IMR-90 (cell line): ENCODE measurements around the gene KMT2E. TPM values are rescaled to one million over a fixed set of nuclear protein-coding genes. Genes with fewer than 3 reads are reported as not detected.

Experiments used
- ATAC-seq: fragments of 200-7000 bp; cut with Tn5 transposase; 2 replicates; pipeline ENCODE4 v1.9.1; 2020; ENCODE audit warnings: low read depth, mild to moderate bottlenecking, moderate library complexity
- BruUV-seq: library from RNA; stranded (reverse); fragments of 400-500 nt; replicated peaks from 2 replicates; lab custom pipeline; 2021; lab: Mats Ljungman, UMichigan
- CTCF ChIA-PET: fragments of 300-600 bp; formaldehyde crosslinking; extraction: SDS; loops from one replicate; lab custom pipeline; 2021; ENCODE audit warnings: antibody characterized with exemption; lab: Yijun Ruan, JAX
- POLR2A ChIA-PET: fragments of 300-600 bp; sonication (Branson Sonifier 250); formaldehyde crosslinking; loops from one replicate; lab custom pipeline; 2022; ENCODE audit warnings: antibody characterized with exemption; ENCODE audit not compliant: unreplicated experiment; lab: Charles Lee
- DNase-seq: peaks from one replicate; pipeline ENCODE4 v3.0.0; 2013
- H2AFZ ChIP-seq: replicated peaks from 2 replicates; pipeline ENCODE3; 2013; ENCODE audit warnings: low read length, mild to moderate bottlenecking; ENCODE audit not compliant: poor library complexity
- H2AK5ac ChIP-seq: 2 replicates; pipeline ENCODE4 v1.6.1; 2013; ENCODE audit warnings: low read depth, low read length, inconsistent platforms
- H2AK9ac ChIP-seq: replicated peaks from 2 replicates; pipeline ENCODE3; 2013; ENCODE audit warnings: mild to moderate bottlenecking, low read depth, low read length, moderate library complexity; ENCODE audit not compliant: poor library complexity
- H2BK120ac ChIP-seq: 2 replicates; pipeline ENCODE4 v1.6.1; 2013; ENCODE audit warnings: low read depth, low read length, inconsistent platforms
- H2BK15ac ChIP-seq: 3 replicates; pipeline ENCODE4 v1.6.1; 2013; ENCODE audit warnings: low read depth, low read length, inconsistent platforms
- H2BK20ac ChIP-seq: 2 replicates; pipeline ENCODE4 v1.6.1; 2013; ENCODE audit warnings: low read depth, mild to moderate bottlenecking, inconsistent platforms, low read length, moderate library complexity
- H2BK5ac ChIP-seq: 2 replicates; pipeline ENCODE4 v1.6.1; 2013; ENCODE audit warnings: mild to moderate bottlenecking, low read depth, low read length, inconsistent platforms; ENCODE audit not compliant: poor library complexity, severe bottlenecking
- H3K14ac ChIP-seq: replicated peaks from 2 replicates; pipeline ENCODE4 v1.6.1; 2013; ENCODE audit warnings: low read depth, low read length, inconsistent platforms
- H3K18ac ChIP-seq: 2 replicates; pipeline ENCODE4 v1.6.1; 2013; ENCODE audit warnings: low read depth, low read length, control low read depth
- H3K23ac ChIP-seq: 2 replicates; pipeline ENCODE4 v1.6.1; 2013; ENCODE audit warnings: low read depth, low read length, inconsistent platforms
- H3K27ac ChIP-seq: 2 replicates; pipeline ENCODE4 v1.5.1; 2013; ENCODE audit warnings: mild to moderate bottlenecking, control low read depth, low read length; ENCODE audit not compliant: insufficient read depth
- H3K27me3 ChIP-seq: 2 replicates; pipeline ENCODE4 v1.6.1; 2013; ENCODE audit warnings: low read length; ENCODE audit not compliant: control insufficient read depth, insufficient read depth
- H3K36me3 ChIP-seq: 2 replicates; pipeline ENCODE4 v1.6.1; 2013; ENCODE audit warnings: low read length, mixed read lengths; ENCODE audit not compliant: control insufficient read depth, insufficient read depth
- H3K4ac ChIP-seq: 2 replicates; pipeline ENCODE4 v1.6.1; 2013; ENCODE audit warnings: low read depth, low read length, inconsistent platforms
- H3K4me1 ChIP-seq: 2 replicates; pipeline ENCODE4 v1.6.1; 2013; ENCODE audit warnings: low read length, mixed read lengths; ENCODE audit not compliant: control insufficient read depth, insufficient read depth
- H3K4me2 ChIP-seq: 2 replicates; pipeline ENCODE4 v1.6.1; 2013; ENCODE audit warnings: low read depth, mild to moderate bottlenecking, control low read depth, low read length, moderate library complexity
- H3K4me3 ChIP-seq: 2 replicates; pipeline ENCODE4 v1.5.1; 2013; ENCODE audit warnings: low read depth, mild to moderate bottlenecking, control low read depth, low read length, moderate library complexity; ENCODE audit not compliant: insufficient read depth
- H3K56ac ChIP-seq: 2 replicates; pipeline ENCODE4 v1.6.1; 2013; ENCODE audit warnings: low read length, inconsistent platforms; ENCODE audit not compliant: insufficient read depth; ENCODE audit errors: extremely low read depth
- H3K79me1 ChIP-seq, 2 experiments: 2 replicates each; pipeline ENCODE4 v1.6.1; 2013; ENCODE audit warnings: low read length in 2 of 2, inconsistent platforms in 1 of 2, low read depth in 1 of 2
- H3K9ac ChIP-seq: 2 replicates; pipeline ENCODE4 v1.6.1; 2013; ENCODE audit warnings: low read depth, low read length, control low read depth
- H3K9me1 ChIP-seq: 2 replicates; pipeline ENCODE4 v1.6.1; 2013; ENCODE audit warnings: low read length, inconsistent platforms; ENCODE audit not compliant: insufficient read depth
- H3K9me3 ChIP-seq: 2 replicates; pipeline ENCODE4 v1.6.1; 2013; ENCODE audit warnings: low read length; ENCODE audit not compliant: control insufficient read depth, insufficient read depth
- H4K20me1 ChIP-seq: 2 replicates; pipeline ENCODE4 v1.6.1; 2013; ENCODE audit warnings: low read length, inconsistent platforms; ENCODE audit not compliant: insufficient read depth
- H4K5ac ChIP-seq: 2 replicates; pipeline ENCODE4 v1.6.1; 2013; ENCODE audit warnings: mild to moderate bottlenecking, low read depth, low read length, control low read depth
- H4K8ac ChIP-seq, 2 experiments: 2 replicates each; pipeline ENCODE4 v1.6.1; 2013; ENCODE audit warnings: low read depth in 2 of 2, low read length in 2 of 2, control low read depth in 1 of 2, inconsistent platforms in 1 of 2
- H4K91ac ChIP-seq: 2 replicates; pipeline ENCODE4 v1.6.1; 2013; ENCODE audit warnings: low read depth, low read length, inconsistent platforms; ENCODE audit not compliant: insufficient read depth
- BHLHE40 ChIP-seq: fragments of 150-350 bp; IDR thresholded peaks from 2 replicates; pipeline ENCODE4 v1.6.1; 2016; ENCODE audit warnings: mild to moderate bottlenecking, low read depth, low read length
- CHD1 ChIP-seq: IDR thresholded peaks from 2 replicates; pipeline ENCODE4 v1.6.1; 2012; ENCODE audit warnings: low read depth, low read length, improper control_type of control experiment
- ELK1 ChIP-seq: fragments of 150-350 bp; IDR thresholded peaks from 2 replicates; pipeline ENCODE4 v1.6.1; 2016; ENCODE audit warnings: low read depth, mild to moderate bottlenecking, low read length, moderate library complexity, borderline replicate concordance
- FOS ChIP-seq: fragments of 150-350 bp; IDR thresholded peaks from 2 replicates; pipeline ENCODE4 v1.6.1; 2016; ENCODE audit warnings: low read depth, low read length
- MAFK ChIP-seq: IDR thresholded peaks from 2 replicates; pipeline ENCODE4 v1.6.1; 2012; ENCODE audit warnings: low read depth, low read length, improper control_type of control experiment
- MAZ ChIP-seq: IDR thresholded peaks from 2 replicates; pipeline ENCODE4 v1.6.1; 2012; ENCODE audit warnings: low read depth, mild to moderate bottlenecking, low read length, improper control_type of control experiment, moderate library complexity, borderline replicate concordance
- RAD21 ChIP-seq: IDR thresholded peaks from 2 replicates; pipeline ENCODE4 v1.6.1; 2012; ENCODE audit warnings: low read length, improper control_type of control experiment
- RCOR1 ChIP-seq: IDR thresholded peaks from 2 replicates; pipeline ENCODE4 v1.6.1; 2012; ENCODE audit warnings: mild to moderate bottlenecking, low read length, improper control_type of control experiment; ENCODE audit not compliant: insufficient replicate concordance
- RFX5 ChIP-seq: IDR thresholded peaks from 2 replicates; pipeline ENCODE4 v1.8.0; 2012; ENCODE audit warnings: low read depth, mild to moderate bottlenecking, low read length, moderate library complexity
- WGBS, 2 experiments: methylation state at CpG; one replicate each; pipeline versions ENCODE4 v1.1.5 to v1.1.7; 2013; ENCODE audit warnings: missing lambda C conversion rate in 2 of 2; ENCODE audit not compliant: insufficient read length in 1 of 2; ENCODE audit errors: extremely low coverage in 2 of 2; 5-methylcytosine and 5-hydroxymethylcytosine counted together
- dilution Hi-C: fragments of 300-500 bp; cut with HindIII; formaldehyde crosslinking; loops from one replicate; pipeline ENCODE4 v1.14.3; 2018; ENCODE audit warnings: low sequenced_read_pairs; ENCODE audit not compliant: unreplicated experiment
- in situ Hi-C: fragments of 300-500 bp; cut with MboI; formaldehyde crosslinking; loops from 3 replicates; pipeline ENCODE4 v1.14.3; 2019; ENCODE audit warnings: low sequenced_read_pairs, inconsistent platforms, mixed read lengths
- intact Hi-C: fragments of 100-400 bp; cut with micrococcal nuclease; formaldehyde crosslinking; loops from 2 replicates; pipeline ENCODE4 v1.10.0; 2022
- polyA plus RNA-seq, 3 experiments: library from polyadenylated mRNA; depleted of rRNA; stranded (reverse); fragments of >200 nt; gene quantifications; 2 replicates each; pipeline ENCODE4 v1.2.3, GENCODE V29; 2012; ENCODE audit warnings: low replicate concordance in 1 of 3
- total RNA-seq: library from RNA; depleted of rRNA; stranded (reverse); fragments of >200 nt; gene quantifications from 2 replicates; pipeline ENCODE4 v1.2.3, GENCODE V29; 2012

The KMT2E gene
- total and polyA plus RNA-seq, 2 of the 4 experiments (the other 2 are of a cell fraction): 16.8 to 79.2 TPM

GRCh38 chr7:105067691-105068090 lies 53.7 kb downstream of the KMT2E start:
- H3K36me3 ChIP-seq: peaks cover 36% of the 10 kb centered on the region
- no peak overlapping the region for H2BK5ac ChIP-seq
- no peak overlapping the region for H3K23ac ChIP-seq
- no peak overlapping the region for H3K14ac ChIP-seq
- no peak overlapping the region for H2BK15ac ChIP-seq
- H3K4me3 ChIP-seq: no peak overlapping the region
- no peak overlapping the region for H2BK20ac ChIP-seq
- no peaks in the 10 kb centered on the region for H3K4me1 ChIP-seq
- ChIA-PET CTCF (no interaction called here), POLR2A (interaction anchor here (0.6 kb wide), 1 partner anchor 56 kb away, joined by 18 read pairs; no protein-coding TSS in a partner anchor)
- no CpG with 5 or more reads among the region's 5 CpGs for WGBS, 2 experiments
- in situ Hi-C loops: no loop called here
- DNase-seq (no peak), ATAC-seq (no peak)
- no peak overlapping the region for H3K56ac ChIP-seq
- no peak overlapping the region for H2BK120ac ChIP-seq
- no peak overlapping the region for H3K4ac ChIP-seq
- H2AFZ ChIP-seq: no peak overlapping the region
- H3K79me1 ChIP-seq: peaks cover 22 to 62% of the 10 kb centered on the region in 2 experiments
- TF ChIP-seq MAZ (no peak), ELK1 (no peak), MAFK (no peak), RCOR1 (no peak), RAD21 (no peak), BHLHE40 (no peak), RFX5 (no peak), CHD1 (no peak), FOS (no peak)
- intact Hi-C loops: loop anchor here (2.0 kb wide), 1 partner anchor 53 kb away; the partner anchor contains the start of gene KMT2E
- no peaks in the 10 kb centered on the region for H3K9me3 ChIP-seq
- no peak overlapping the region for H3K4me2 ChIP-seq
- no peak overlapping the region for H2AK5ac ChIP-seq
- H4K91ac ChIP-seq: no peak overlapping the region
- no peak overlapping the region for H3K9ac ChIP-seq
- no peak overlapping the region for H4K5ac ChIP-seq
- no peak overlapping the region for H3K18ac ChIP-seq
- dilution Hi-C loops: no loop called here
- no peaks in the 10 kb centered on the region for H3K27me3 ChIP-seq
- H3K9me1 ChIP-seq: peaks cover 16% of the 10 kb centered on the region
- no peak overlapping the region for H3K27ac ChIP-seq
- no peak overlapping the region for H2AK9ac ChIP-seq
- peaks cover 37% of the 10 kb centered on the region; the same call in 1 of the 2 replicates for H4K20me1 ChIP-seq
- no TSS peak for BruUV-seq
- H4K8ac ChIP-seq: no peak overlapping the region
